Hematopoietic multipotent progenitor cell (in vitro differentiated cells): Measurements from ENCODE around the gene ABCC2. TPM values are rescaled to one million over a fixed set of nuclear protein-coding genes. Genes with fewer than 3 reads are reported as not detected.
"Not testable (repeated sequence)": the region's sequence is repeated elsewhere in the genome, so short reads cannot be mapped to it uniquely, and the experiment has no call there.

Source experiments
- DNase-seq, 3 donors: peaks; one replicate each; pipeline ENCODE4 v3.0.0-alpha.2; 2011 to 2015; ENCODE audit warnings: low read depth in 2 of 3, low spot score in 2 of 3
- total RNA-seq: library from RNA; depleted of rRNA; stranded (reverse); fragments of >200 nt; gene quantifications from one replicate; pipeline ENCODE4 v1.2.3, GENCODE V29; 2012

The ABCC2 gene
- 0.27 TPM for total RNA-seq

DNA sequence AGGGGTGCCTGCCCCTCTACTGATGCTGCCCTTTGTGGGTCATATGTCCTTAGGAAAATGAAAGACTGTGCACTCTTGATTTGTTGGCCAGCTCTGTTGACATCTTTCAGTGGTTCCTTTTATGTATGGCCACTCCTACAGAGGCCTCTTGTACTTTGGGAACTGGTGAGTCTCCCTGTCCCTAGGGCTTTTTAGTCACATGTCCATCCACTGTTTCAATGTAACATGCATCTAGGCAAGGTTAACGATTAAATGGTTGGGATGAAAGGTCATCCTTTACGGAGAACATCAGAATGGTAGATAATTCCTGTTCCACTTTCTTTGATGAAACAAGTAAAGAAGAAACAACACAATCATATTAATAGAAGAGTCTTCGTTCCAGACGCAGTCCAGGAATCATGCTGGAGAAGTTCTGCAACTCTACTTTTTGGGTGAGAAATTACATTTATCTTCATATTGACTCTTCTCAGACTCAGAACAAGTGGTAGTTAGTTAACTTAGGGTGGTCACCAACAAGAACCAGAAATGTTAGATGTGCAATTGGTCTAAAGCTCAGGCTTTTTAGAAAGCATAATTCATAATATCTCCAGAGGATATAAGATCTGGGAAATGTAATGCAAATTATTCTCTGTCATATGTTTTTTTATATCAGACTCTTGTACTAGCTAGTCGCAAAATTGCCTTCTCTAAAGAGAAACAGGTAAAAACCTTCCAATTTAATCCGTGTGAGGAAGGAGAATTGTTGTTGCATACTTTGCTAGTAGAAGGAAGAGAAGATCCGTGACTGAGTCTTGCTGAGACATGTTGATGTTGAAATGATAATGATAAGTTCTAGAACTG lies at the start of gene ABCC2:
Gene ABCC2, plus strand, starts transcription at position 194 of the 840 bp plus-strand sequence. Its CDS starts 205 bp downstream, at position 399.
- DNase-seq, result no peak

DNA sequence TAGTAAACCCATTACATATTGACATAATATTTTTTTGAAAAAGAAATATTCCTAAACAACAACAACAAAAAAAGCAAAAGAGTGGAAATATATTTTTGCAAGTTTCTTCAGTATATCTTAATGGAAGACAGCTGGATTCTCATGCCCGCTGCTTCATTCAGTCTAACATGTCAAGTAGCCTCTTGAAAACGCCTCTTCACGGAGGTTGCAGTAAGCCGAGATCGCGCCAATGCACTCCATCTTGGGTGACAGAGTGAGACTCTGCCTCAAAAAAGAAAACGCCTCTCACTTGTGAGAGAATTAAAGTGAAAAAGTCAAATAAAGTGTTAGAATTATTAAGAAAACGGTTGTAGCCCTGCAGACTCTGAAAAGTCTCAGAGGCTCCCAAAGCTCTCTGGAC lies 49.1 kb upstream of the ABCC2 start:
- DNase-seq, result no peak

DNA sequence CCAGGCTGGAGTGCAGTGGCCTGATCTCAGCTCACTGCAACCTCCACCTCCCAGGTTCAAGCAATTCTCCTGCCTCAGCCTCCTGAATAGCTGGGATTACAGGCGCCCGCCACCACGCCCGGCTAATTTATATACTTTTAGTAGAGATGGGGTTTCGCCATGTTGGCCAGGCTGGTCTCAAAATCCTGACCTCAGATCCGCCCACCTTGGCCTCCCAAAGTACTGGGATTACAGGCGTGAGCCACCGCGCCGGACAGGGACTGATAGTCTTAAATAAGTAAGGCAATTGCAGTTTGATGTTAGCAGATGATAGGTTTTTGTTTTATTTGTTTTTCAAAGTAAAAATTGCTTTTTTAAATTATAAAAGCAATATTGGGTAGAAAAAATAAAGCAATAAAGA lies 48.3 kb upstream of the ABCC2 start:
- not testable (repeated sequence) for DNase-seq

DNA sequence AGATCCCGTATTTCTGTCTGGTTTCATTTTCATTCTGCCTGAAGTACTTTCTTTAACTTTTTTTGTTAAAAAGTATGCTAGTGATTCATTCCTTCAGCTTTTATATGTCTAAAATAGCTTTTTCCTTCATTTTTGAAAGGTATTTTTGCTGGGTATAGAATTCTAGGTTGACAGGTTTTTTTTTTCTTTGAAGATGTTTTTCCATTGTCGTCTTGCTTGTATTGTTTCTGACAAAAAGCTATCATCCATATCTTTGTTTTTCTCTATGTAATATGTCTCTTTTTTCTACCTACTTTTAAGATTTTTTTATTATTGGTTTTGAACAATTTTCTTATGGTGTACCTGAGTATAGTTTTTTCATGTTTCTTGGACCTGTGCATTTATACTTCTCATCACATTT lies 42.2 kb upstream of the ABCC2 start:
- DNase-seq, result peak in 1 of 3 donors; percentile 68

DNA sequence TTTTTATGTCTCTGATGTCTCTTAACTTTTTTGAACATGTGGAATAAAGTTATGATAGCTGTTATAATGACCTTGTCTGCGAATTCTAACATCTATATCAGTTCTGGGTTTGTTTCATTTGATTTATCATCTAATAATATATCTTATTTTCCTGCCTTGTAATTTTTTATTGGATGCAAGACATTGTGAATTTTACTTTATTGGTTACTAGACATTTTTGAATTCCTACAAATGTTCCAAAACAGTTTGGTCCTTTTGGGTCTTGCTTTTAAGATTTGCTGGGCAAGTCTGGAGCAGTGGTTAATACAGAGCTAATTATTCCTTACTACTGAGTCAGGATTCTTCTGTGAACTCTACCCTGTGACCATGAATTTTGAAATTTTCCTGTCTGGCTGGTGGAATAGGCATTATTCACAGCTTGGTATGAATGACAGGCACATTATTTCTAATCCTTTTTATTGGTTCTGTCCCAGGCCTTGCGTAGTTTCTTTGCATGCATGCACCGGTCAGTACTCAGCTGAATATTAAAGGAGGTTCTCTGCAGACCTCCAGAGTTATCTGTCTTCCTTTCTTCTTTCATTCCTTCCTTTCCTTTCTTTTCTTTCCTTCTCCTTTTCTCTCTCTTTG lies 41.4 kb upstream of the ABCC2 start:
- DNase-seq, result no peak

DNA sequence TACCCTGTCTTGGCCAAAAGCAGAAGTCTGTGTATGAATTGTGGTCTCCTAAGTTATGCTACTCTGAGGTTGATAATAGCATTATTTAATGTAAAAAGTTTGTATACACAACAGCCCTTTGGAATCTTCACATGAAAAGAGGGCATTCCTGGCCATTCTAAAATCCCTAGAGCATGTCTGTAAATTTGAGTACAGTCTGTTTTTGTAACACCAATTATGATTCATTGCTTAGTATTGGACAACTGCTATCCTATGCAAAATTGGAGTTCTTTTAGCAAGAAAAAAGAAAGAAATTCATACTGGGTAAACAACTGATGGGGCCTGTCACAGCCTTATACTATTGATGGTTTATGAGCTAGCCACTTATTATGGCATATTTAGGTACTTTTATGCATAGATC lies 40.2 kb upstream of the ABCC2 start:
- no peak for DNase-seq

DNA sequence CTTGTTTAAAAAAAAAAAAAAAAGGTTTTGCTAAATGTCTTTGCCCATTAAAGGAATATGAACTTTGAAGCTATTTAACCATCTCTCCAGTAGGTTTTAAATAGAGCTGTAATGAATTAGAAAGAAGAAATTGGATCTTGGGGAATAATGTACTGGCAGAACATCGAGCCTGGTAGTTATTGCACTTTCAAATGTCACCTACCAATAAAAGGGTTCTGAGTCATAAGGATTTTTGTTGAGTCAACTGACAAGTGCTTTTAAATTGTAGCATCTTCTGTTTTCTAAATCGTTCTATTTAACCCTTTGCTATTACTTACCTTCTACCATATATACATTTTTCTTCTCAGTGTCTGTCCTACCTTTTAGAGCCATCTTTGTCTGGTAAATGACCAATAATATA lies 39.7 kb upstream of the ABCC2 start:
- no peak for DNase-seq

DNA sequence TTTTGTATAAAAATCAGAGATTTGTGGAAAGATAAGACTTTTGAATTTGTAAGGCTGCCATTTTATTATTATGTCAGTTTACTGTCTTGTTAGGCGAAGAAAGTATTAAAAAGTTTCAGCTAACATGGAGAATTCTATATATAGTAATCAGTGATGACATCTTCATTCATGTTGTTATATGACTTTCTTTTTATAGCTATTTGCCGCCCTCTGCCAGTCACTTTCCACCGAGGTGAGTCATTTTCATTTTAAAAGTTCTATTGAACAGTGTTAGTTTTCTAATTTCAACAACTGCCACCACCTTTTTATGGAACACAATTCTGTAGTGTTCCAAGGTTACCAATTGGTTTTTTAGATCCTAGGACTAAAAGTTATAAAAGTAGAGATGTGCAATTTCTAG lies 38.6 kb upstream of the ABCC2 start:
- DNase-seq, result no peak

DNA sequence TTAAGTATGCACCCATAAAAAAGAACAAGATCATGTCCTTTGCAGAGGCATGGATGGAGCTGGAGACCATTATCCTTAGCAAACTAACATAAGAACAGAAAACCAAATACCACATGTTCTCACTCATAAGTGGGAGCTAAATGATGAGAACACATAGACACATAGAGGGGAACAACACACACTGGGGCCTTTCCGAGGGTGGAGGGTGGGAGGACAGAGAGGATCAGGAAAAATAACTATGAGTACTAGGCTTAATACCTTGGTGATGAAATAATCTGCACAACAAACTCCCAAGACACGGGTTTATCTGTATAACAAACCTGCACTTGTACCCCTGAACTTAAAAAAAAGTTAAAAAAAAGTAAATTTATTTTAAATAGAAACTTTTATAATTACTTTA lies 36.3 kb upstream of the ABCC2 start:
- DNase-seq, result not testable (repeated sequence)

DNA sequence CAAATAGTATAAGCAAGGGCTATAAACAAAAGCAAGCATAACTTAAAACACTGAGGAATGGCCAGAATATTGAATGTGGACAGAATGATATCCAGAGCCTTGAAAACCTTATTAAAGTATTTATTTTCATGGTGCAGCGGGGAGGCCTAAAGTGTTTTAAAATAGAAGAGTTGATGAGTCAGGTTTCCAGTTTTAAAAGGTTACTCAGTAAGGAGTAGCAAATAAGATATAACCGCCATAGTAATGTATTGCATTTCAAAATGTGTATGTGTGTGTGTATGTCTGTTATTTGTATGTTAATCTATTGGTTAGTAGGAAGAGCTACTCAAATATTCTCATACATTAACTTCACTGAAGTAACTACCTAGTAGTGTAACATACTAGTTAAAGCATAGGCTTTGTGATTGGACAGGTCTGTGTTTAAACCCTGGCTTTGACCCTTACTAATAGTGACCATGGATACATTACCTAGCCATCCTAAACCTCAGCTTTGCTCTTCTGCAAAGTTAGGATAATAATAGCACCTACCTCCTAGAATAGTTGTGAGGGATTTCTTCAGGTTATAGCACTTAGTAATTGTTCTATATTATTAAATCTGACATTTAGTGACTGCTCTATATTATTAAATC lies 33.5 kb upstream of the ABCC2 start:
- no peak for DNase-seq

DNA sequence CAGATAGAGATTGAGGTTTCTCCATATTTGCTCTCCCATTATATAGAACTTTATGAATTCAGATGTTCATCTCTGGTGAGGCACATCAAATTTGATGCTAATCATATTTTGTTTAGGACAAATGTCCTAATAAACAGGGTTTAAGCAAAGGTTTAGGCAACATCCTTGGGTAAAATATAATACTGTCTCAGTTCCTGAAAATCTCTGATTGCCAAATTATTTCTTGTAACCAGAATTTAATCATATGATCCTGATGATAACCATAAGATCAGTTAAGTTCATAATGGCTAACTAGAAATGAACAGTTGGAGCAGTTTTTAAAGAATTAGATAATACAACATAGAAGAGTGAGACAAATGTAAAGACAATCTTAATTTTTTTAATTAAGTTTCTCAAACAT lies 31.8 kb upstream of the ABCC2 start:
- no peak for DNase-seq

DNA sequence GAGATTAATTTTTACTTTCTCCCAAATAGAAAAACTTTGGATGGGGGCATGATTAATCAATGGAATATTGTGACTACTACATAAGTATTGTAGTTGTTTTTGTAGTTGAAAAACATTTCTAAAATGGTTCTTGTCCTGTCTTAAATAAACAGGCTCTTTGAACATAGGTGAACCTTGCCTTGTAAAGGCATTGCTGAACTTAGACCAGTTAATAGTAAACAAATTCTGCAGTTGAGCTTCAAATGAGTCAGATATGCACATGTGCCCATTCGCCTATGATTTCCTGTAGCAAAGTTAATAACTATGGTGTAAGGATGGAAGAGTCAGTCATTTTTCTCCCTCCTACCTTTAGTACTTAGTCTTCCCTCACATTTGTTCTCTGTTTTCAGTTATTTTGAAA lies 27.8 kb upstream of the ABCC2 start:
- no peak for DNase-seq

DNA sequence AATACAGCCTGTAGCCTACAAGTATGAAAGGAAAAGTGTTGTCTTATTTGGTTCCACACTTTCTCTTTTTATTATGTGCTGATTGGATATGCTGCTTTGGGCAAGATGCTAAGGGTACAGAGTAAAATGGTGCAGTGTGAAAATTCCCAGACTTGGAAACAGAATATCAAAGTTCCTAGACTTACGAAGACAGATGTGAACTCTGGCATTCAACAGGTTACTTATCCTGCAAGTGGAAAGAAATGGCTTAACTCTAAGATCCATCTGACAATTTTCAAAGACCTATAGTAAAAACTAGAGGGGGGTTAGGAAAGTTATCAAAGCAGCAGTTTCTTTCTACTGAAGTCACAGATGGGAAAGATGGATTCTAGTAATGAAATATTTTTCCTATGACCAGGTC lies 26.3 kb upstream of the ABCC2 start:
- no peak for DNase-seq

DNA sequence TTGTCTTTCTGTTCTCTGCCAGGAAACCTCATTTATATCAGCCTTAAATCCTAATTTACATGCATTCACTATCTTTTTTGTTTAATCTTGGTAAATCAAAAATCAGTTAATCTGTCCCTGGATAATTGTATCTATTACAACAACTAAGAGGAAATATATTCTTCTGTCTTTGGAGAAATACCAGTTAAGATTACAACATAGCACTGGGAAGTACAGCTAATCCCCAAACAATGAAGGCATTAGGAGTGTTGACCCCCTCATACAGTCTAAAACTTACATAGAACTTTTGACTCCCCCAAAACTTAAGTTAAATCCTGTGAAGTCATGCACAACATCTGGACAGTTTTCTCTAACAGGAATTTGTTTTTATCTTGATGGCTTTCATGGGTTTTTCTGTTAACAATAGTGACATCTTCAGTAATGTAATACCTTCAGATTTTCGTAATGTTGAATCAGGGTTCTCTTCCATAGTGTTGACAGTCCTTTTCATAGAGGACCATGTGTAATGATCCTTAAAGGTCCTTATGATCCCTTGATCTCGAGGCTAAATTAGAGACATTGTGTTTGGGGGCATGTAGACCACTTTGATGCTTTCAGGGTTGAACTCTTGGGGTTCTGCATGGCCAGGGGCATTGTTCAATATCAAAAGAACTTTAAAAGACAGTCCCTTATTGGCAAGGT lies 24.1 kb upstream of the ABCC2 start:
- no peak for DNase-seq

DNA sequence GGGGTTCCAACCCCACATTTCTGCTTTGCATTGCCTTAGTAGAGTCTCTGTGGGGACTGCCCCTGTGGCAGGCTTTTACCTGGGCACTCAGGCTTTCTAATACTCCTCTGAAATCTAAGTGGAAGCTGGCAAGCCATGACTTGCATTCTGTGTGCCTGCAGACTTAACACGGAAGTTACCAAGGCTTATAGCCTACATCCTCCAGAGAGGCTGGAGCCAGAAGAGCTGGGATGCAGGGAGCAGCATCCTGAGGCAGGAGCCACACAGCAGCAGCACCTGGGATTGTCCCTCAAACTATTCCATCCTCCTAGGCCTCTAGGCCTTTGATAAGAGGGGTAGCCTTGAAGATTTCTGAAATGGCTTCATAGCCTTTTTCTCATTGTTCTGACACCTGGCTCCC lies 22.1 kb upstream of the ABCC2 start:
- DNase-seq, result no peak

DNA sequence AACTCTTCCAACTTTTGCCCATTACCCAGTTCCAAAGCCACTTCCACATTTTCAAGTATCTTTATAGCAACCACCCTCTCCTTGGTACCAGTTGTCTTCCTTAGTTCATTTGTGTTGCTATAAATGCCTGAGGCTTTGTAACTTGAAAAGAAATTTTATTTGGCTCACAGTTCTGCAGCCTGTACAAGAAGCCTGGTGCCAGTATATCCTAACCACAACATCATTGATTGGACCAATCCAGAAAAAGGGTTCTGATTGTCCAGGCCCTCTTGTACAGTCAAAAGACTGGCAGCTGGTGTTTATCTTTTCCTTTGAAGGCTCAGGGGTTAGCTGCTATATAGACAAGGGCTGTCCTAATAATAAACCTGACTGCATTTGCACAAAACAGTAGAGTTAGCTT lies 21.1 kb upstream of the ABCC2 start:
- DNase-seq, result no peak

DNA sequence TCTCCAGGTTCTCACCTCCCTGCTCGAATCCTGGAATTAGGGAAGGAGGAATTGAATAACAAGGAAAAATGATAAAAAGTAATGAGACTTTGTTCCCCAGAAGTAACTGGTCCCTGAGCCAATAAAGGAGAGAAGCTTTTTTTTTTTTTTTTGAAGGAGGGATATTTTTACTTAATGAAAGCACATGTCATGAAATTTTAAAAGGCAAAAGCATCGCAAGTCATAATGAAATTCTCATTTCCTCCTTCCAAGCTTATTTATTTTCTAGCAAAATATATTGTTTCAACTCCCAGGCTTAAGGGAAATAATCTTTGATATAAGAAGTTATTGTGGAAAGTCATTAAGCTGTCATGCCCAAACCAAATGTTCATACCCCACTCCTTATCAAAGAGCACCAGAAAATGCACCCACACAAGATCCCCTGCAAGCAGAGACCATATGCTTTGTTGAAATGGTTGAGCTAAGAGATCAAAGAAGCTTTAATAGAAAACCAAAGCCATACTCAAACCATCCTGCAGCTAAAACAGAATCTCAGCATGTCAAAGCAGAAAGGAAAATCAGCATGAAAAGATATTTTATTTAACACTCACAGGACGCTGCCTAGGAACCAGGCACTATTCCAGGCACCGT lies 16.7 kb upstream of the ABCC2 start:
- no peak for DNase-seq

DNA sequence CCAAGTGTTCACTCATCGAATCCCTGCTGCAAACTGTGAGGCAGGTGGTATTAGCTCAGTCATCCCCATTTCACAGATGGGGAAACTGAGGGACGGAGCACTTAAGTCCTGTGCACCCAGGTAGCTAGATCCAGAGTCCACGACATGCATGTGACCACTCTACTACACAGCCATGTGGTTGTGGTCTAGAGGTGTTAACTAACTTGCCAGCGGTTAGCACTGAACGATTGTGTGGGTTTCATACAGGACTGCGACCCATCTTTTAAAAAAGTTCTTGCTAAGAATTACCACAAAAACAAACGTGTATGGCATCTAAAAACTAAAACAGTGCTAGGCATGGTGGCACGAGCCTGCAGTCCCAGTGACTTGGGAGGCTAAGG lies 16.1 kb upstream of the ABCC2 start:
- no peak for DNase-seq

DNA sequence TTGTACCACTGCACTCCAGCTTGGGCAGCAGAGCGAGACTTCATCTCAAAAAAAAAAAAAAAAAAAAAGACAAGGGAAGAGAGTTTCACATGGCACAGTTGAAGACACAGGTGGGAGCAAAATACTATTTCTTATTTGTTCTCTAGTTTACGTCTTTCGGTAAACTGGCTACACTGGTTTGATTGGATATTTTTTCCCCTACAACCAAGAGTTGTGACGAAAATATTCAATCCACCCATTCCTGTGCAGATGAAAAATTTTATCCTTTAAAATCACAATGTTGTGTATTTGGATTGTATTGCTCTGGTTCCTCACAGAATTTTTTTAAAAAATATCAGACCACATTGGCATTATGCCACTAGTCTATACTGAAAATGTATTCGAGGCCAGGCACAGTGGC lies 14.5 kb upstream of the ABCC2 start:
- no peak for DNase-seq

DNA sequence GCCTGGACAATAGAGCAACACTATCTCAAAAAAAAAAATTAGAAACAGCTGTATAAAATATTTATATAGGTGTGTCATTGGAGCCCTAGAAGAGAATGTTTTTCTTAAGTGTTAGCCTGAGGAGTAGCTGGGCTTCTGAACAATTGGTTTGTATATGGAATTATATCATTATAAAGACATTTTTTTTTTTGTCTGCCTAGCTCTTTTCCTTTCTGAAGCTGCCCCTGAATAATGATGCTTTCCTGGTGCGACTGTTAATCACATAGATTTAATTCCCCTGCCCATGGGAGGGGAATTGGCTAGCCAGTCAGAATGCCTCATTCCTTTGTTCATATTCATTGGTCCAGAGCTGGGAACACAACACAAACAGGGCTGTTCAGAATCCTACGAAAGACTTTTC lies 13.9 kb upstream of the ABCC2 start:
- DNase-seq, result no peak

DNA sequence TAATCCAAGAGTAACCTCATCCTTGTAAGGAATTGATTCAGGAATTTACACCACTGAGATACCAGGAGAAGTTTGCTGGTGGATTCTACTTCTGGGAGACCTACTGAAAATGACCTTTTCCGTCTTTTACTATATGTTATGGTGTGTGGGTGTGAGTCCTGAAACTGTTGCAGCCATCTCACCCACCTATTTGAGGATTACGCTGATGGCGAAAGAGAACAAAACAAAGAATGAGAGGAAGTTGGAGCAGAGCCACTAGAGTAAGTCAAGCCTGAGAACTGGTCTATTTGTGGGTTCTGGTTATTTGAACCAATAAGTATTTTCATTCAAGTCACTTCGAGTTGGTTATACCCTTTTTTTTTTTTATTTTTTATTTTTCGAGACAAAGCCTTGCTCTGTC lies 12.7 kb upstream of the ABCC2 start:
- no peak for DNase-seq
